Neural crest cell (in vitro differentiated cells): ENCODE data around the gene WDR26. TPM values are rescaled to one million over a fixed set of nuclear protein-coding genes. Genes with fewer than 3 reads are reported as not detected.

Experiments used
- DNase-seq: peaks from one replicate; pipeline ENCODE4 v3.0.0; 2021; ENCODE audit warnings: low read depth, mixed read lengths, low spot score
- H3K27ac Mint-ChIP-seq: one replicate; pipeline ENCODE4 v1.8.0; 2021; ENCODE audit warnings: mild to moderate bottlenecking, mixed read lengths; ENCODE audit not compliant: unreplicated experiment
- H3K27me3 Mint-ChIP-seq: 2 replicates; pipeline ENCODE4 v1.8.0; 2021; ENCODE audit warnings: low read depth, mild to moderate bottlenecking, mixed read lengths
- H3K36me3 Mint-ChIP-seq: 2 replicates; pipeline ENCODE4 v1.8.0; 2021; ENCODE audit warnings: low read depth, mild to moderate bottlenecking, mixed read lengths
- H3K4me1 Mint-ChIP-seq: 2 replicates; pipeline ENCODE4 v1.8.0; 2021; ENCODE audit warnings: mixed read lengths
- H3K4me3 Mint-ChIP-seq: one replicate; pipeline ENCODE4 v1.8.0; 2021; ENCODE audit warnings: mild to moderate bottlenecking, mixed read lengths
- H3K9me3 Mint-ChIP-seq: 2 replicates; pipeline ENCODE4 v1.8.0; 2021; ENCODE audit warnings: mixed read lengths
- CTCF ChIP-seq: fragments of 200-600 bp; sonication (generic); conservative IDR thresholded peaks from 2 replicates; pipeline ENCODE4 v1.5.0; 2021; ENCODE audit warnings: antibody characterized with exemption, mild to moderate bottlenecking
- total RNA-seq: library from RNA; stranded (reverse); gene quantifications from 2 replicates; pipeline ENCODE4 v1.2.1, GENCODE V29; 2021

WDR26 gene
- total RNA-seq, 1 donor from 2014 or later = 65.5 TPM

DNA sequence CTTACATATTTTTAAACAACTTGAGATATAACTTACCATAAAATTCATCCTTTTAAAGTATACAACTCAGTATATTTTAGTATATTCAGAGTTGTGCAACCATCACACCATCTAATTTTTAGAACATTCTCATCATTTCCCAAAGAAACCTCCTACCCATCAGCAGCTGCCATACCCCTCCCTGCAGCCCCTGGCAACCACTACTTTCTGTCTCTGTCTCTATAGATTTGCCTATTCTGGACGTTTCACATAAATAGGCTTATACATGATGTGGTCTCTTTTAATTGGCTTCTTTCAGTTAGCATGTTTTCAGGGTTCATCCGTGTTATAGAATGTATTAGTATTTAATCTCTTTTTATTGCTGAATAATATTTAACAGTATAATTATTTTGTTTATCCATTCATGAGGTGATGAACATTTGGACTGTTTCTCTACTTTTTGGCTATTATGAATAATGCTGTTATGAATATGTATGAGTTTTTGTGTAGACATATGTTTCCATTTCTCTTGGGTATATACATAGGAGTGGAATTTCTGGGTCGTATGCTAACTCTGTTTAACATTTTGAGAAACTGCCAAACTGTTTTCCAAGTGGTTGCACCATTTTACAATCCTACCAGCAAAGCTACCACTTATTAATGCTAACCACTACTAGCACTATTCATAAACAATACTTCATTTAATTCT is 29.5 kb downstream of the WDR26 start:
- no peak for TF ChIP-seq CTCF
- no peak for DNase-seq
- Mint-ChIP-seq H3K4me1 (no peaks in the 10 kb centered on the region), H3K27ac (no peak overlapping the region), H3K27me3 (no peaks in the 10 kb centered on the region), H3K36me3 (peaks cover 8% of the 10 kb centered on the region), H3K9me3 (no peaks in the 10 kb centered on the region), H3K4me3 (no peak overlapping the region)

DNA sequence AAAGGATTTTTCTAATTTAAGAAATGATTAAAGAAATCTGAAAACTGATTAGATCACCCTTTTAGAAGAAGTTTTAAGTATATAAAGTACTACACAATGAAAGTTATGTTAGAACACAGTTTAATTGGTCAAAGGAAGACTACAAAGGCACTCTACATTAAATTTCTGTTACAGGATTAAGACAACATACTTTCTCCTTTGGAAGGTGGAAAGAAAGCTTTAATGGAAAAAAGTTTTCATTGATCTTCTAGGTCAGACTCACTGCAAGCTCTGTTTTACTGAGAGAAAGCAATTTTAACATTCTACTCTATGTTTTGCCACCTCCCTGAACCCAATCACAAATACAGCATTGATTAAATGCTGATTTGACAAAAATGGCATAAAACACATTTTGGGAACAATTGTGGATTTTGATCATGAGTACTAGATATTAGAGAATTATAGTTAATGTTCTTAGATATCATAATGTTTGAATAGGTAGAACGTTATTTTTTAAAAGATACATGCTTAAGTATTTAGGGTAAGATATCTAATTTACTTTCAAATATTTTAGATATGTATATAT is 32.0 kb downstream of the WDR26 start:
- Mint-ChIP-seq H3K9me3 (no peaks in the 10 kb centered on the region), H3K4me3 (no peak overlapping the region), H3K4me1 (no peaks in the 10 kb centered on the region), H3K36me3 (peaks cover 10% of the 10 kb centered on the region), H3K27ac (no peak overlapping the region), H3K27me3 (no peaks in the 10 kb centered on the region)
- no peak for TF ChIP-seq CTCF
- no peak for DNase-seq

DNA sequence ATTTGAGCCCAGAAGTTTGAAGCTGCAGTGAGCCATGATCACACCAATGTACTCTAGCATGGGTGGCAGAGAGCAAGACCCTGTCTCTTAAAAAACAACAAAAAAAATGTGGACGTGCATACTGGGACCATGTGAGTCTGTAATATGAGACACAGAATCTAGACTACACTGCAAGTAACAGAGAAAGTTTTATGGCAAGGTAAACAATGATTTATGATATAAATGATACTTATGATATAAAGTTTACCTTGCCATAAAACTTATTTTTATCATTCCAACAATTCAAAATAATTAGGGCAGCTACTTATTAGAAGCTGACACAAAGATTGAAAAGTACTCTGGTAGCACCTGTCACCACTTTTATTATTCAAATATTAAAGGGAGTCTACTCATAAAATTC is 34.7 kb downstream of the WDR26 start:
- TF ChIP-seq CTCF = no peak
- no peak overlapping the region for H3K27ac Mint-ChIP-seq
- no peaks in the 10 kb centered on the region for H3K9me3 Mint-ChIP-seq
- no peaks in the 10 kb centered on the region for H3K27me3 Mint-ChIP-seq
- no peak overlapping the region for H3K4me3 Mint-ChIP-seq
- peaks cover 11% of the 10 kb centered on the region for H3K36me3 Mint-ChIP-seq
- DNase-seq = no peak
- H3K4me1 Mint-ChIP-seq = no peaks in the 10 kb centered on the region

DNA sequence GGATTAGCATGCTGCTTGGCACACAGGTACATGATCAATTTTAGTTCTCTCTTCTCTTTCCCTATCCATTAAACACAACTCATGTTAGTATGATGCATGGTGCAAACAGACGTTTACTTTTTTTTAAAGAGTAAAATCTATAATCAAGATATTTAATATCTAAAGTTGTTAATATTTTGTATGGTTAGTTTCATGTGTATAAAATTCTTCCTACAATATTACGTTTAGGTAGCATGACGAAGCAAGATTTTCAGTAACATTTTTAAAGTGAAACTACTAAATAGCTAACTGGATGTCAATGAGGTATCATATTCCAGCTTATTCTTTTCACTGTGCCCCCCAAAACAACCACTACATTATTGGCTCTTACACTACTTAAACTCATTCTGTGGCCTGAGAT is 41.3 kb downstream of the WDR26 start:
- H3K27me3 Mint-ChIP-seq = no peaks in the 10 kb centered on the region
- no peak for DNase-seq
- no peaks in the 10 kb centered on the region for H3K4me1 Mint-ChIP-seq
- H3K4me3 Mint-ChIP-seq = no peak overlapping the region
- H3K27ac Mint-ChIP-seq = no peak overlapping the region
- peaks cover 22% of the 10 kb centered on the region for H3K36me3 Mint-ChIP-seq
- H3K9me3 Mint-ChIP-seq = no peaks in the 10 kb centered on the region
- no peak for TF ChIP-seq CTCF

DNA sequence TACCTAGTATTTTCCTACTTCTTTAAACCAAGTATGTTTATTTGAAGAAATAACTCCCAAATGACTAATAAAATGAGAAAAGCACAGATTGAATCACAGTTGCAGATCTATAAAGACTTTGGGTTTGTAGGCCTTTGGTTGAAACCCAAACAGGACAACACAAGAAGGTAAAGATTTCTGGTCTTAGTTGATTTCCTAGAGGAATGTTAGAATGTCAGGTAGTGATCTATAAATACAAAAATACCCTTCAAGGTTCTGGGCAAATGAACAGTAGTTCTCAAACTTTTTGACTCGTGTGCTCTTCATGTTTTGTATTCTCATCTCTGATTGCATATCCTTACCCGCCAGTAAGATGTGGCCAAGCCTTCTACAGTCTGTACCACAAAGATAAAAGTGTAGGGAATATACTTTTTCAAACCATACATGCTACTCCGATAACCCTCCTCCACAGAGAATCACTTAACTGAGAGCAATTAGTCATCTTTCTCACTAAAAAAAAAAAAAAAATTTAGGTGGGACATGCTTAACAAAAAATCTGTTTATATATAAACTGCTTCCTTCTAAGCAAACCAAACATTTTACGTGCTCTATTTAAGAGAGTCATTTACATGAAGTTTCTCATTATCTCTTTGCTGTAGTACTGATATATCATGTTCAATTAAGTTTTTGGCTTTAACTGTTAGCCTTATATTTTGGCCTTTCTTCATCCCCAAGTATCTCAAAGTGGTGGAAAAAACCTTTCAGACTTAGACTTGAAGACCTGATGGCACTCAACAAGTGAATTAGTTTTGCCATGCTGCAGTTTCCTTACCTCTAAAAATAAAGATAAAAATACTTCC is 42.0 kb downstream of the WDR26 start:
- no peak for DNase-seq
- no peak overlapping the region for H3K27ac Mint-ChIP-seq
- H3K9me3 Mint-ChIP-seq = no peaks in the 10 kb centered on the region
- H3K4me1 Mint-ChIP-seq = no peaks in the 10 kb centered on the region
- peaks cover 22% of the 10 kb centered on the region for H3K36me3 Mint-ChIP-seq
- no peak for TF ChIP-seq CTCF
- no peaks in the 10 kb centered on the region for H3K27me3 Mint-ChIP-seq
- no peak overlapping the region for H3K4me3 Mint-ChIP-seq
